GM12875 (cell line): Measurements from ENCODE around the gene NIFK.
"Not testable (repeated sequence)": the region's sequence is repeated elsewhere in the genome, so short reads cannot be mapped to it uniquely, and the experiment has no call there.

Source experiments
- H3K4me3 ChIP-seq: one replicate; pipeline ENCODE4 v1.5.1; 2011; ENCODE audit warnings: low read depth, low read length, control low read depth
- TF ChIP-seq, protein P1 (sequence below): IDR thresholded peaks from 2 replicates; pipeline ENCODE4 v1.5.1; 2011; ENCODE audit warnings: low read depth, mild to moderate bottlenecking, control low read depth, inconsistent platforms, low read length, moderate library complexity, borderline replicate concordance; ENCODE audit not compliant: insufficient read depth

NIFK gene

DNA sequence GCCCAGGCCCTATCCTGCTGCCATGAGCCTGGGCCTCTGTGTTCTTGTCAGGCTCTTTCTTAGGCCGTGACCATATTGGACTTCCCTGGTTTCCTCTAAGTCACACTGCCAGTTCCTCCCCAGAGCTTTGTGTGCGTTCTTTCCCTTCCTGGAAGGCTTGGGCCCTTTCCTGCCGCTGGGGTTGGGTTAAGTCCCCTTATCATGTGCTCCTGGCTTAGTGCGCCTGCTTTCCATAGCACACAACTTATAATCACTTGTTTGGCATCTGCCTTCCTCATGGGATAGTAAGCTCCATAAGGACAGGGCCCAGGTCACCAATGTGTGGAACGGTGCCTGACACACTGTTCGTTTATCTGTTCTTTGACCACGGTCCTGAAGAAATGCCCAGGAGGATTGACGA, 31.3 kb downstream of the NIFK start:
- TF ChIP-seq, protein P1, sequence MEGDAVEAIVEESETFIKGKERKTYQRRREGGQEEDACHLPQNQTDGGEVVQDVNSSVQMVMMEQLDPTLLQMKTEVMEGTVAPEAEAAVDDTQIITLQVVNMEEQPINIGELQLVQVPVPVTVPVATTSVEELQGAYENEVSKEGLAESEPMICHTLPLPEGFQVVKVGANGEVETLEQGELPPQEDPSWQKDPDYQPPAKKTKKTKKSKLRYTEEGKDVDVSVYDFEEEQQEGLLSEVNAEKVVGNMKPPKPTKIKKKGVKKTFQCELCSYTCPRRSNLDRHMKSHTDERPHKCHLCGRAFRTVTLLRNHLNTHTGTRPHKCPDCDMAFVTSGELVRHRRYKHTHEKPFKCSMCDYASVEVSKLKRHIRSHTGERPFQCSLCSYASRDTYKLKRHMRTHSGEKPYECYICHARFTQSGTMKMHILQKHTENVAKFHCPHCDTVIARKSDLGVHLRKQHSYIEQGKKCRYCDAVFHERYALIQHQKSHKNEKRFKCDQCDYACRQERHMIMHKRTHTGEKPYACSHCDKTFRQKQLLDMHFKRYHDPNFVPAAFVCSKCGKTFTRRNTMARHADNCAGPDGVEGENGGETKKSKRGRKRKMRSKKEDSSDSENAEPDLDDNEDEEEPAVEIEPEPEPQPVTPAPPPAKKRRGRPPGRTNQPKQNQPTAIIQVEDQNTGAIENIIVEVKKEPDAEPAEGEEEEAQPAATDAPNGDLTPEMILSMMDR = no peak
- no peak overlapping the region for H3K4me3 ChIP-seq

DNA sequence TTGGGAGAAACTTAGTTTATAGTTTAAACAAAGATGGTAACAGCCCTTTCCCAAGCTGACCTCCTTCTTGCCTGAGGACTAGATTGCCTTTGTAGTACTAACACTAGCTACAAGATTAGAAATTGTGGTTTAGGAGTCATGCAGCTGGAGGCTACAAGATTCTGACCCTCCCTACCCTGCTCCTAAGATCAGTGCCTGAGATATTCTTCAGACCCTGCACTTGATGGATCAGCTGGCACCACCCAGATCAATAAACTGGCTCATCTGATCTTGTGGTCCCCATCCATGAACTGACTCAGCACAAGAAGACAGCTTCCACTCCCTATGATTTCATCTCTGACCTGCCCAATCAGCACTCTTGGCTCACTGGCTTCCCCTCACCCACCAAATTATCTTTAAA, 34.9 kb downstream of the NIFK start:
- H3K4me3 ChIP-seq = not testable (repeated sequence)

DNA sequence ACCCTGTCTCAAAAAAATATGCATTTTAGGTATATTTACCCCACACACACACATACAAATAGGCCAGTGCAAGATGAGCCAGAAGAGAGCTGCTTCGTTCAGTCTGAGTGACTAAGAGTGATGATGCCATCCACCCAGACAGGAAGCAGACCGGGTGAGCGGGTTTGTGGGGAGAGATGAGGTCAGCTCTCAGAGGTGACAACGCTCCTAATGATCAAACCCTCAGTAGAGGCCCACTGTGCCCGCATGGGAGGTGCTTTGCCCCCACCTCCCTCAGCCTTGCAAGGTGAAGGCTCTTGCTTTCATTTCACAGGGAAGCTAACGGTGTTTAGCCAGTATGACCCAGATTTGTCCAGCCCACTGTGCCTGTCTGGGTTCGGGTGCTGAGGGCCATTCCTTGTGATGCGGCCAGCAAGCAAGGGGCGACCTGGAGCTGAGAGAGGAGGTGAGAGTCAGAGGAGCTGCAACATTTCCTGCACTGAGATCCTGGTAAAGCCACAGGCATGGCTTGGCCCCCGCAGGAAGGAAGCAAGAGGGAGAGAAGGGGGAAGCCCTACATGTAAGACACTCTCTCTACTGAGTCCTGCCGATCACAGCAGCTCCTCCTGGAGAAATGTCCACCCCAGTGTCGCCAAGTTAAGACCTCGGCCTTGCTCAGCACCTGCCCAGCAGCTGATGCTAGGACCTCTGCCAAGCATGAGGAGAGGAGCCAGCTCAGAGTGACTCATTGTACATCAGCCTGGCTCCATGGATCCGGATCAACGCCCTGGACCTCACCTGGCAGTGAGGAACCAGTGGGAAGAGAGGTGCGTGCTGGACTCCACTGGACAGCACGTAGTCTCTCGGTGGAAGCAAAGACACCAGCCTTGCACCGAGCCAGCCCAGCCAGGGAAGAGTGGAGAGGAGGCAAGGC, 37.0 kb downstream of the NIFK start:
- H3K4me3 ChIP-seq = peak overlapping the region; percentile 13
- TF ChIP-seq, protein P1 = no peak

DNA sequence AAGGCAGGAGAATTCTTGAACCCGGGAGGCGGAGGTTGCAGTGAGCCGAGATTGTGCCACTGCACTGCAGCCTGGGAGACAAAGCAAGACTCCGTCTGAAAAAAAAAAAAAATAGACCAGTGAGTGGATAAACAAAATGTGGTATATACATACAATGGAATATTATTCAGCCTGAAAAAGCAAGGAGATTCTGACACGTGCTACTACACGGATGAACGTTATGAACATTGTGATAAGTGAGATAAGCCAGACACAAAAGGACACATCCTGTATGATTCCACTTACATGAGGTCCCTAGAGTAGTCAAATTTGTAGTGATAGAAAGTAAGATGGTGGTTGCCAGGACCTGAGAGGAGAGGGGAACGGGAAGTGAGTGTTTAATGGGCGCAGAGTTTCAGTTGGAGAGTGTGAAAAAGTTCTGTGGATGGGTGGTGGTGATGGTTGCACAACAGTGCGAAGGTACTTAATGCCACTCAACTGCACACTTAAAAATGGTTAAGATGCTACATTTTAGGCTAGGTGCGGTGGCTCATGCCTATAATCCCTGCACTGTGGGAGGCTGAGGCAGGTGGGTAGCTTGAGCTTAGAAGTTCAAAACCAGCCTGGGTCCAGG, 38.3 kb downstream of the NIFK start:
- TF ChIP-seq, protein P1 = no peak
- no peak overlapping the region for H3K4me3 ChIP-seq

DNA sequence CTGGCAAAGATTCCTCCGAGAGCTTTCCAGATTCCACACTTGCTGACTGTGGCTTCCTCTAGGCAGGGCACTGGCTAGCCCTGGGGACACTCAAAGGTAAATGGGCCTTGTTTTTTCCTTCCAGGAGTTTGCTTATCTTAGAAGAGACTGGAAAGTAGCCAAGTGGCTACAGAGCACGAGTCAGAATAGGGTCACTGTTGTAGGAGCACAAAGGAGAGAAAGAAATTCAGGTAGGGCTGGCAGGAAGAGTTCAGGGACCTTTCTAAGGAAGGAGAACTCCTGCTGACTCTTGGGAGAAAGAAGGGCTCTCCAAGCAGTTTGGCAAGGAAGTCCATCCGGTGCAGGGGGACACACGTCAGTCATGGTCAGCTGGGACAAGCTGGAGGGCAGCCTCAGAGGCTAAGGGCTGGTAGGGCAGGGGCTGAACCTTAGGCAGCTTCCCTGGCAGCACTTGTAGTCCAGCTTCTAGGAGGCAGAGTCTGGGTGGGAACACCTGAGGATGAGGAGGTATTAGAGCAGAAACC, 39.5 kb downstream of the NIFK start:
- no peak overlapping the region for H3K4me3 ChIP-seq
- TF ChIP-seq, protein P1 = no peak

DNA sequence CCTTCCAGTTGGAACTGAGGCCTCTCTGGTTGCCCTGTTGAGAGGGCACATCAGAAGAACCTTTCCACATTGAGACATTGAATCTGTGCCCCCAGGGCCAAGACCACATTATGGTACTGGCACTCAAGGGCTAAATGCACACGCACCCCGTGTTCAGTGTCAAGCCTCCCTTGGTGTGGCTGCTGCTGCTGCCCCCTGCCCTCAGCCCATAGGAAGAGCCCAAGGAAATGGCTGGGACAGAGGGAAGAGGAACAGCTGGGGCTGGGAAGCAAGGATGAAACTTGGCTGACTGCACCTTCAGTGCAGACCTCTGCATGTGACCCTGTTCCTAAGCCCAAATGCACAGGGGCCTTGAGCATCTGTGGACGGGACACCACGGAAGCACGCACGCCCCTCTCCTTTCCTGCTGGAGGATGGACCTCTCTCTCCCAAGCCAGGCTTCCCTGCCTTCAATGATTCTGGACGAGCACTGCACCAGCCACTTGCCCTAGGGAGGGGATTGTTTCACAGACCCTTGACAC, 40.2 kb downstream of the NIFK start:
- no peak overlapping the region for H3K4me3 ChIP-seq
- TF ChIP-seq, protein P1 = no peak

DNA sequence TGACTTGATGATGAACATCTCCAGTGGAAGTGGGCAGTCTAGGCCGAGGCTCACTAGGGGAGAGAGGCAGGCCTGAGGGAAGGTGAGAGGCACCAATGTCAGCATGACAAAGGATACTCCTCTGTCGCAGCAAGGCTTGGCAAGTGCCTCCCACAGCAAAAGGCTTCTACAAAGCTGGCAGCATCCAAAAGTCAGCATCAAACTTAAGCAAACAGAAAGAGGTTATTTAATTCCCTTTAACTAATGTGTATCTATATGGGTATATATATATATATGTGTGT, 41.6 kb downstream of the NIFK start:
- TF ChIP-seq, protein P1 = no peak
- H3K4me3 ChIP-seq = no peak overlapping the region
